K562 (cell line): Measurements from ENCODE around the gene TBRG4. TPM values are rescaled to one million over a fixed set of nuclear protein-coding genes. Genes with fewer than 3 reads are reported as not detected.

Experiments used
- ATAC-seq: fragments of 200-7000 bp; cut with Tn5 transposase; 3 replicates; pipeline ENCODE4 v1.9.1; 2020; ENCODE audit warnings: moderate library complexity
- BruUV-seq: library from RNA; stranded (reverse); fragments of 400-500 nt; replicated peaks from 2 replicates; lab custom pipeline; 2021; lab: Mats Ljungman, UMichigan
- CTCF ChIA-PET: fragments of 300-600 bp; formaldehyde crosslinking; extraction: SDS; loops from one replicate; lab custom pipeline; 2021; ENCODE audit warnings: low intra/inter-chr PET ratio; lab: Yijun Ruan, JAX
- POLR2A ChIA-PET: fragments of 300-600, 350-650 bp; sonication (Branson Sonifier 250); formaldehyde crosslinking; extraction: SDS; loops from one replicate; lab custom pipeline; 2021; ENCODE audit warnings: antibody characterized with exemption, inconsistent platforms; lab: Yijun Ruan, JAX
- DNase-seq, 4 experiments: peaks; one replicate each; pipeline versions ENCODE4 v3.0.0 to v3.0.0-alpha.2; 2011 to 2018; ENCODE audit warnings: low spot score in 3 of 4, mixed read lengths in 3 of 4; ENCODE audit errors: extremely low read depth in 1 of 4
- FAIRE-seq: peaks from 2 replicates; lab custom pipeline; 2011; peaks lifted over from hg19 to GRCh38; lab: Jason Lieb, UNC
- H2AFZ ChIP-seq: 2 replicates; pipeline ENCODE4 v1.6.0; 2011; ENCODE audit warnings: low read depth, low read length, control low read depth, inconsistent platforms
- H3K27ac ChIP-seq: fragments of 200-600 bp; 3 replicates; pipeline ENCODE4 v1.8.0; 2011; ENCODE audit warnings: low read depth, mild to moderate bottlenecking, control low read depth, inconsistent platforms, low read length, moderate library complexity, mixed read lengths; ENCODE audit errors: extremely low read depth
- H3K27me3 ChIP-seq, 2 experiments: fragments of 300-600 bp in 1 of 2; 2 replicates in 1 of 2; 3 replicates in 1 of 2; pipeline versions ENCODE4 v1.6.0 to v1.8.0; 2011; ENCODE audit warnings: inconsistent platforms in 2 of 2, low read length in 2 of 2, mild to moderate bottlenecking in 1 of 2, mixed read lengths in 1 of 2, moderate library complexity in 1 of 2; ENCODE audit not compliant: control insufficient read depth in 2 of 2, insufficient read depth in 2 of 2
- H3K36me3 ChIP-seq: fragments of 300-600 bp; 3 replicates; pipeline ENCODE4 v1.8.0; 2011; ENCODE audit warnings: mild to moderate bottlenecking, low read length, inconsistent platforms; ENCODE audit not compliant: control insufficient read depth, insufficient read depth
- H3K4me1 ChIP-seq, 2 experiments: fragments of 200-600 bp in 1 of 2; replicated peaks in 1 of 2; 2 replicates in 1 of 2; 3 replicates in 1 of 2; pipeline versions ENCODE4 v1.5.1 to v1.8.0; 2011; ENCODE audit warnings: inconsistent platforms in 2 of 2, low read length in 2 of 2, mild to moderate bottlenecking in 1 of 2, mixed read lengths in 1 of 2, moderate library complexity in 1 of 2; ENCODE audit not compliant: control insufficient read depth in 2 of 2, insufficient read depth in 2 of 2
- H3K4me2 ChIP-seq: 2 replicates; pipeline ENCODE4 v1.6.1; 2011; ENCODE audit warnings: low read length, control low read depth, inconsistent platforms, mixed read lengths; ENCODE audit not compliant: insufficient read depth
- H3K4me3 ChIP-seq: fragments of 200-600 bp; sonication (generic), shearing (Covaris generic); 2 replicates; pipeline ENCODE4 v1.5.1; 2016; ENCODE audit warnings: control low read depth, inconsistent platforms
- H3K79me2 ChIP-seq: fragments of 200-600 bp; 3 replicates; pipeline ENCODE4 v1.8.0; 2011; ENCODE audit warnings: low read length, inconsistent platforms; ENCODE audit not compliant: control insufficient read depth, insufficient read depth
- H3K9ac ChIP-seq, 2 experiments: 2 replicates each; pipeline versions ENCODE4 v1.6.0 to v1.6.1; 2011; ENCODE audit warnings: low read depth in 2 of 2, low read length in 2 of 2, control low read depth in 1 of 2, inconsistent platforms in 1 of 2, mild to moderate bottlenecking in 1 of 2, mixed read lengths in 1 of 2; ENCODE audit not compliant: insufficient read depth in 1 of 2
- H3K9me1 ChIP-seq: one replicate; pipeline ENCODE4 v1.6.0; 2011; ENCODE audit warnings: inconsistent platforms, mild to moderate bottlenecking, low read length, moderate library complexity; ENCODE audit not compliant: control insufficient read depth, insufficient read depth
- H3K9me3 ChIP-seq: replicated peaks from 2 replicates; pipeline ENCODE4 v1.5.1; 2011; ENCODE audit warnings: low read depth, low read length, inconsistent platforms; ENCODE audit not compliant: control insufficient read depth, insufficient read depth
- H4K20me1 ChIP-seq: replicated peaks from 2 replicates; pipeline ENCODE4 v1.6.1; 2011; ENCODE audit warnings: low read length, inconsistent platforms, mixed read lengths; ENCODE audit not compliant: control insufficient read depth, insufficient read depth
- ARHGAP35 ChIP-seq: fragments of 450-650 bp; IDR thresholded peaks from 2 replicates; pipeline ENCODE4 v1.6.1; 2018; ENCODE audit not compliant: partially characterized antibody
- BHLHE40 ChIP-seq: IDR thresholded peaks from 2 replicates; pipeline ENCODE4 v1.6.1; 2011; ENCODE audit warnings: low read length, improper control_type of control experiment
- CREB3L1 ChIP-seq: fragments of 450-650 bp; IDR thresholded peaks from 2 replicates; pipeline ENCODE4 v1.6.1; 2014; ENCODE audit warnings: low read depth, mild to moderate bottlenecking, moderate library complexity, borderline replicate concordance
- CTCF ChIP-seq, 3 experiments: IDR thresholded peaks in 2 of 3; conservative IDR thresholded peaks in 1 of 3; 2 replicates each; pipeline ENCODE4 v1.5.1; 2011 to 2012; ENCODE audit warnings: low read length in 3 of 3, mild to moderate bottlenecking in 3 of 3, control low read depth in 2 of 3, improper control_type of control experiment in 1 of 3, inconsistent platforms in 1 of 3, low read depth in 1 of 3, mixed read lengths in 1 of 3, moderate library complexity in 1 of 3; ENCODE audit not compliant: insufficient read depth in 2 of 3
- DPF2 ChIP-seq: fragments of 450-650 bp; IDR thresholded peaks from 2 replicates; pipeline ENCODE4 v1.6.1; 2016
- E2F6 ChIP-seq, 2 experiments: IDR thresholded peaks; 2 replicates each; pipeline ENCODE4 v1.6.1; 2011; ENCODE audit warnings: borderline replicate concordance in 1 of 2, control low read depth in 1 of 2, low read depth in 1 of 2, low read length in 1 of 2, mild to moderate bottlenecking in 1 of 2, mixed read lengths in 1 of 2, moderate library complexity in 1 of 2; ENCODE audit not compliant: insufficient read depth in 1 of 2, insufficient read length in 1 of 2, poor library complexity in 1 of 2, severe bottlenecking in 1 of 2; ENCODE audit errors: extremely low read depth in 1 of 2
- HNRNPK ChIP-seq: fragments of 200-400 bp; formaldehyde crosslinking; IDR thresholded peaks from one replicate; pipeline ENCODE4 v1.6.1; 2018; ENCODE audit warnings: mild to moderate bottlenecking, low read depth, low read length; ENCODE audit not compliant: poor library complexity, severe bottlenecking
- KLF1 ChIP-seq: fragments of 450-650 bp; IDR thresholded peaks from 2 replicates; pipeline ENCODE4 v1.6.1; 2016; ENCODE audit warnings: missing genetic modification characterization, missing compliant biosample characterization
- MAFG ChIP-seq: fragments of 450-650 bp; conservative IDR thresholded peaks from 2 replicates; pipeline ENCODE4 v1.6.1; 2016; ENCODE audit warnings: missing genetic modification characterization, missing compliant biosample characterization
- NFE2 ChIP-seq: IDR thresholded peaks from 2 replicates; pipeline ENCODE4 v1.6.1; 2014; ENCODE audit warnings: antibody characterized with exemption, low read depth
- RAD21 ChIP-seq, 2 experiments: fragments of 250-450 bp in 1 of 2; fragments of 450-650 bp in 1 of 2; sonication (Bioruptor Pico) in 1 of 2; formaldehyde crosslinking in 1 of 2; IDR thresholded peaks in 1 of 2; conservative IDR thresholded peaks in 1 of 2; 2 replicates each; pipeline versions ENCODE4 v1.4.0 to v1.8.0; 2020 to 2022; ENCODE audit warnings: mild to moderate bottlenecking in 2 of 2, moderate library complexity in 1 of 2
- ZNF316 ChIP-seq: fragments of 450-650 bp; IDR thresholded peaks from 2 replicates; pipeline ENCODE4 v1.6.1; 2016
- WGBS: fragments of 100-300 bp; shearing (Covaris generic); methylation state at CpG from one replicate; pipeline ENCODE4 v1.1.6; 2016; ENCODE audit warnings: low coverage, mixed read lengths; ENCODE audit not compliant: insufficient coverage; ENCODE audit errors: missing lambda C conversion rate; 5-methylcytosine and 5-hydroxymethylcytosine counted together
- in situ Hi-C: fragments of 300-500 bp; cut with MboI; formaldehyde crosslinking; loops from 4 replicates; pipeline ENCODE4 v1.15.0; 2018; ENCODE audit warnings: inconsistent platforms, mixed read lengths
- intact Hi-C: fragments of 100-400 bp; cut with micrococcal nuclease; formaldehyde crosslinking; loops from 2 replicates; pipeline ENCODE4 v1.14.2; 2022
- polyA plus RNA-seq, 8 experiments: library from polyadenylated mRNA; depleted of rRNA in 4 of 8; stranded (reverse) in 5 of 8; unstranded in 3 of 8; fragments of >200 nt; fragmentation: Nextera tagmentation in 2 of 8; fragmentation: Illumina TruSeq in 1 of 8; extraction: Ambion mirVana in 2 of 8; extraction: Trizol in 1 of 8; gene quantifications; 2 replicates each; pipeline versions ENCODE4 v1.2.1 to v1.2.3, GENCODE V29; 2011 to 2014; ENCODE audit warnings: inconsistent platforms in 1 of 8, missing spikeins in 1 of 8
- total RNA-seq, 7 experiments: library from RNA; depleted of rRNA in 6 of 7; stranded (reverse); fragments of >200 nt in 6 of 7; fragmentation: Illumina TruSeq in 2 of 7; extraction: Trizol in 2 of 7; gene quantifications; 2 replicates each; pipeline versions ENCODE4 v1.2.1 to v1.2.3, GENCODE V29; 2011 to 2021; ENCODE audit warnings: low replicate concordance in 1 of 7

Gene TBRG4
- total and polyA plus RNA-seq, 9 of the 15 experiments (the other 6 are each of a cell fraction or from before 2014, with no cell fraction given) = 11.2 to 322 (median 216) TPM

GRCh38 chr7:45153233-45153632 is 41.7 kb upstream of the TBRG4 start:
- CTCF ChIA-PET = no interaction called here
- H3K4me3 ChIP-seq = no peak overlapping the region

More at GRCh38 chr7:45153233-45153632, 41.7 kb upstream of the TBRG4 start:
- no peak for TF ChIP-seq HNRNPK
- TF ChIP-seq ARHGAP35 = no peak
- TF ChIP-seq CREB3L1 = no peak
- TF ChIP-seq MAFG = 0 out of 2 replicates have a peak, but pooled peaks have one; percentile 34
- 0 out of 6 replicates have a peak, but pooled peaks of 1 of the 3 experiments have one; percentile 8 for TF ChIP-seq CTCF (IDR thresholded peaks at IDR 0.05 in 2 of 3, conservative IDR thresholded peaks at IDR 0.05 in 1 of 3; ENCODE audit: insufficient read depth in 2 of 3, low read depth in 1 of 3, low read length in 3 of 3)
- TF ChIP-seq BHLHE40 = 0 out of 2 replicates have a peak, but pooled peaks have one; percentile 24
- peak in 1 of 2 experiments; percentile 13; a peak in 1 of 4 replicates for TF ChIP-seq RAD21 (CRISPR knock-in tag; conservative IDR thresholded peaks at IDR 0.05 in 1 of 2, IDR thresholded peaks at IDR 0.05 in 1 of 2)
- TF ChIP-seq E2F6 (IDR thresholded peaks at IDR 0.05; ENCODE audit: borderline replicate concordance in 1 of 2, extremely low read depth in 1 of 2, insufficient read depth in 1 of 2, insufficient read length in 1 of 2, low read depth in 1 of 2, low read length in 1 of 2, poor library complexity in 1 of 2, severe bottlenecking in 1 of 2) = peak in 1 of 2 experiments; percentile 12
- peak; percentile 61 for TF ChIP-seq NFE2
- peak; percentile 39; the same call in 1 of the 2 replicates for TF ChIP-seq DPF2
- TF ChIP-seq KLF1 (tag) = no peak
- TF ChIP-seq ZNF316 = peak; percentile 40
- H3K27ac ChIP-seq = no peak overlapping the region
- WGBS = 19% methylated on average over 3 of the region's 3 CpGs
- H2AFZ ChIP-seq = peak overlapping the region; percentile 37; the same call in 1 of the 2 replicates
- ATAC-seq (0 out of 3 replicates have a peak, but pooled peaks have one; percentile 5), FAIRE-seq (no peak), DNase-seq (peak; percentile 30 to 48 (median 41))
- H4K20me1 ChIP-seq = no peaks in the 10 kb centered on the region
- intact Hi-C loops = loop anchor here (5.0 kb wide), 1 partner anchor 699 kb away; no protein-coding TSS in a partner anchor
- H3K4me2 ChIP-seq = no peak overlapping the region
- peaks cover 4 to 14% of the 10 kb centered on the region in 2 experiments; a peak in 2 of 5 replicates for H3K4me1 ChIP-seq
- no peaks in the 10 kb centered on the region for H3K36me3 ChIP-seq
- in situ Hi-C loops = loop anchor here (5.0 to 25.0 kb wide), 2 partner anchors 109 to 709 kb away; partner anchors contain the start of gene CCDC201
- no peaks in the 10 kb centered on the region for H3K79me2 ChIP-seq
- no TSS peak for BruUV-seq
- no peak overlapping the region for H3K9ac ChIP-seq
- no peaks in the 10 kb centered on the region for H3K9me1 ChIP-seq
- POLR2A ChIA-PET = interaction anchor here (0.6 kb wide), 1 partner anchor 1346 kb away, joined by 3 read pairs; no protein-coding TSS in a partner anchor
- no peaks in the 10 kb centered on the region for H3K9me3 ChIP-seq
- peaks cover 16 to 30% of the 10 kb centered on the region in 2 experiments; a peak in 4 of 5 replicates for H3K27me3 ChIP-seq
